ENCODE results near the gene SLC7A1.

SLC7A1 gene

DNA sequence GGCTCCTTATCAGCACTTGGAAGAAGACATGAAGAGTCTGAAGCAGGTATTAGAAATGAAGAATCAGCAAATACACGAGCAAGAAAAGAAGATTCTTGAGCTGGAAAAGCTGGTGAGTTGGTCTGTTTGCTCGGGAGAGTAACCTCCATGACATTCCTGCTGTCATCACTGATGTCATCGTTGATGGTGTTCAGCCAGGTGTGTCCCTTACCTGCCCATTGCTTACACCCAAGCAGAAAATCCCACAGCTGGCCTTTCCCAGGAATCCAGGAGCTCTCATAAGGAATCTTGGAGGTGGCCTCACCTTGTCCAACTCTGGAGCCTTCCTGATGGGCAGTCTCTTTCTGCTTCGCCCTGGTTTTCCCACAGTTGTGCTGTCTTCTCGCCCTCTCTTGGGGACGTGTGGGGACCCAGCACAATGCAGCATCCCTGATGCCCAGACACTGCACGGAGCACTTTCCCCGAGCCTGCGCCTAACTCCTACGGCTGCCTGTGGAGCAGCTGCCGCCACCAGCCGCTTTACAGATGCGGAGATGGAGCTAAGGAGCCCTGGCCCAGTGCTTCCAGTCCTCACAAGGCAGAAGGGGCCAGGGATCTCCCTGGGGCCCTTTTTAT, 97.0 kb downstream of the SLC7A1 start:
- in situ Hi-C loops (cut with MboI; ENCODE audit: low sequenced_read_pairs): no loop called here

DNA sequence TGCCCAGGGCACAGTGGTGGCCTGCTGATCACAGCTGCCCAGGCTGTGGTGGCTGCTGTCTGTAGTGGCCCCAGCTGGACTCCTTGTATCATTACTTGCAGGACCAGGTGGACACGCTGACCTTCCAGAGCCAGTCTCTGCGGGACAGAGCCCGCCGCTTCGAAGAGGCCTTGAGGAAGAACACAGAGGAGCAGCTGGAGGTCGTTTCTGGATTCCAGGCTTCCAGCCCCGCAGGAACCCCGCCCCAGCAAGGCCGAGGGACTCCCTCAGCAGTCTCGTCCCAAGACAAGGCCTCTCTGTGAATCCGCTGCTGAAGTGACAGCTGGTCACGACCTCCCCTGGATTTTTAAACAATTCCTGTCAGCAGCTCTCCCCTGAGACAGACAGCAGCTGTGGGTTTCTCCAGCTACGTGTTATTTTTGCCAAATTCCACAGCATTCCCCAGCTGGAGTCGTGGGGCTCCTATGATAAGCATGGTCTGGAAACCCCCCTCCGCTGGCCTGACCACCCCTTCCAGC, 98.3 kb downstream of the SLC7A1 start:
- in situ Hi-C loops (cut with MboI; ENCODE audit: low sequenced_read_pairs): no loop called here

DNA sequence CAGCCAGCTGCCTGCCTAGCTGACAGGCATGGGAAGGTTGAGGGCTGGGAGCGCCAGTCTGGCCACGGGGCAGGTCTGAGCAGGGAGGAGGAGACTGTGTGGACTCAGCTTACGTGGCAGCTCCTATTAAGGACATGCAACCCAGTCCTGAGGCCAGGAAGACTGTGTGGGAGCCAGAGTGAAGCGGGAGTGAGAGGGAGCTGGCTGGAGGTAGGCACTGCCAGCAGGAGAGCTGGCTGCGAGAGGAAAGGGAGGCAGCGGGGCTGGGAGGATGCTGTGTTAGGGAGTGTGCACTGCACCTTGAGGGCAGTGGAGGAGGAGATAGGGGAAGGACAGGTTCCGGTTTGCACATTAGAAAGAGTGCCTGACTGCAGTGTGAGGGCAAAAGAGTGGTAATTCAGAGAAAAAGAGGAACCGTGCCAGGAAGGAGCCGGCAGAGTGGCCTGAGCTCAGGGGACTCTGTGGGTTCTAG, 99.2 kb downstream of the SLC7A1 start:
- in situ Hi-C loops (cut with MboI; ENCODE audit: low sequenced_read_pairs): no loop called here

DNA sequence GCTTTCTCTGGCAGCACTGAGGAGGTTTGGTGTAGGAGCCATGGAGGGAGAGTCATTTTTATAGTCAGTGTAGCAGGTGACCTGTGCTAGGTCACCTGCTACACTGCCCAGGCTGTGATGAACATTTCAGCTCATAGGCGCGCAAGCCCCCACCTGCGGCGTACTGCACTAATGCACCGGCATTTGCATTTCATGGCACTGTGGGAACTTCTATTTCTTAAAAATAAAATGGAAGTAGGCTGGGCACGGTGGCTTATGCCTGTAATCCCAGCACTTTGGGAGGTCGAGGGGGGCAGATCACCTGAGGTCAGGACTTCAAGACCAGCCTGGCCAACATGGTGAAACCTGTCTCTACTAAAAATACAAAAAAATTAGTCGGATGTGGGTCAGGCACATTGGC, 101.0 kb downstream of the SLC7A1 start:
- in situ Hi-C loops (cut with MboI; ENCODE audit: low sequenced_read_pairs): no loop called here

DNA sequence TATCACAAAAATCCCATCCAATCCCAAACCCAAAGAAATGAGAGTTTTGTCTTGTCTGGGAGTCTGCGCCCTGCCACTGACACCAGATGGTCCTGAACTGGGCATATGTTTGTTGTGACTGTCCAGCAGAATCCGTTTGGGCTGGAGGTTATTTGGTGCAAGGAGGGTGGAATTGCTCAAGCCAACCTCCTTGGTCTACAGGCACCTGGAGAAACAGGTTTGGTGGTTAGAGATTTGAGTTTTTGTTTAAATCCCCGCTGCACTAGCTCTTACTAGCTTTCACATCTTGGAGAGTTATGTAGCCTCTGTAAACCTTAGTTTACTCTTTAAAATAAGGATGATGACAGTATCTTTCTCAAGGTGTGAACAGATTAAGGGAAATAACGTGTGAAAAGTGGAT, 101.7 kb downstream of the SLC7A1 start:
- in situ Hi-C loops (cut with MboI; ENCODE audit: low sequenced_read_pairs): no loop called here

DNA sequence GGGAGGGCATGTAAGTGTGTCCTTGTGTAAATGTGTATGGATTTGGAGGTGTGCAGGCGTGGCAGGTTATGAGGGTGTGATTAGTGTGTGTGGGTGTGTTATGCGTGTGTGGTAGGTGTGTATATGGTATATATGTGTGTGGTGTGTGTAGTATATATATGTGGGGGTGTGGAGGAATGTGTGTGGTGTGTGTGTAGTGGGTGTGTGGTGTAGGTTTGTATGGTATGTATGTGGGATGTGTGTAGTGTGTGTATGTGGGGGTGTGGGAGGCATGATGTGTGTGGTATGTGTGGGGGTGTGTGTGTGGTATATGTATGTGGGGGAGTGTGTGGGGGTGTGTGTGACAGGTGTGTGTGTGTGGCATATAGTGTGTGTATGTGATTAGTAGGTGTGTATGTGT, 104.2 kb downstream of the SLC7A1 start:
- in situ Hi-C loops (cut with MboI; ENCODE audit: low sequenced_read_pairs): no loop called here

DNA sequence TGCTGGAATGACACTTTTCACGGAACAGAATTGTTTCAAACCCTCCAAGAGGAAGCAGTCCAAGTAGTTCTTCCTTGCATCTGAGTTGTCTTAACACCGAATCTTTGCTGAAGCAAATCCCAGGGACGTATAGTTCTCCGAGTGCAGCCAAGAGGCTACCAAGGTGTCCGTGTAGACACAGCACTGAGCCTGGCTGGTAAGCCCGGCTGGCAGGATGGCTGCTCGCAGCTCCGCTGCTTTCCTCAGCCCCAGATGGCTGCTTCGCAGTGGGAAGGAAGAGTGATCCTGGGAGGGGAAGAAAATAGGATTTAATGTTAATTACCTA, 105.0 kb downstream of the SLC7A1 start:
- in situ Hi-C loops (cut with MboI; ENCODE audit: low sequenced_read_pairs): no loop called here

DNA sequence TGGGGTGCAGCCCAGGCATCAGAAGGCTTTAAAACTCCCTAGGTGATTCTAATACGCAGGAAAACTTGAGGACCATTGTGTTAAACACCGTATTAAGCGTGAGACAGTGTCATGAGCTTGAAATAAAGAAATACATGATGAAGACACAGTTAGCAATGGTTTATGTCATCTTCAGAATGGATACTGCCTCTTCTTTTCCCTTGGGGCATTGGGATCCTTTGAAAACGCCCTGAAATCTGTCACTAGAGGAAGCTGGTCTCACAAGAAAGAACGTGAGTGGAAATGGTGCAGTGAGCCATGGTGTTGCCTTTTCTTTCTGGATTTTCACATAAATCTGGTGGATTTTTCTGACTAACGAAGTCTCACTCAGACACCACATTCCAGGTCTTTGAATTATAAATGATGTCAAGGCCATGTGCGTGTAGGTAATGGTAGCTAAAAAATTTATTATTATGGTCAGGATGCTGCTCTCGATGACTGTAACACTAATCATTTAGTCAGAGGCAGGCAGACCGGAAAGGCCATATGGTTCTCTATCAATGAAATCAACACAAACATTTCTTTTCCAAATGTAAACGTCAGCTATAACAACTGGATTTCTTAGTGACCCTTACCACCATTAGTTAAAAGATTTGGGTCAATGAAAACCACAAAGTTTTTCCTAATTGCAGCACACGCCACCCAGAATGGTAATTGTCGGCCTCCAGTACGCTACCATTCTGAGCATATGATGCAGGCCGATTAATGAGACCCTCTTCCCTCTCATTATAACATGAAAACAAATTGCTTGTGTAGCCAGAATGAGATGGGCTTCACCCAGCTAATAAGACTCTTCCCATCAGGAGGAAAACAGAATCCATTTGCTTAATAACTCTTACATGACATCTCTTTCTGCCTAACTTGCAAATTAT, 105.6 kb downstream of the SLC7A1 start:
- in situ Hi-C loops (cut with MboI; ENCODE audit: low sequenced_read_pairs): no loop called here

DNA sequence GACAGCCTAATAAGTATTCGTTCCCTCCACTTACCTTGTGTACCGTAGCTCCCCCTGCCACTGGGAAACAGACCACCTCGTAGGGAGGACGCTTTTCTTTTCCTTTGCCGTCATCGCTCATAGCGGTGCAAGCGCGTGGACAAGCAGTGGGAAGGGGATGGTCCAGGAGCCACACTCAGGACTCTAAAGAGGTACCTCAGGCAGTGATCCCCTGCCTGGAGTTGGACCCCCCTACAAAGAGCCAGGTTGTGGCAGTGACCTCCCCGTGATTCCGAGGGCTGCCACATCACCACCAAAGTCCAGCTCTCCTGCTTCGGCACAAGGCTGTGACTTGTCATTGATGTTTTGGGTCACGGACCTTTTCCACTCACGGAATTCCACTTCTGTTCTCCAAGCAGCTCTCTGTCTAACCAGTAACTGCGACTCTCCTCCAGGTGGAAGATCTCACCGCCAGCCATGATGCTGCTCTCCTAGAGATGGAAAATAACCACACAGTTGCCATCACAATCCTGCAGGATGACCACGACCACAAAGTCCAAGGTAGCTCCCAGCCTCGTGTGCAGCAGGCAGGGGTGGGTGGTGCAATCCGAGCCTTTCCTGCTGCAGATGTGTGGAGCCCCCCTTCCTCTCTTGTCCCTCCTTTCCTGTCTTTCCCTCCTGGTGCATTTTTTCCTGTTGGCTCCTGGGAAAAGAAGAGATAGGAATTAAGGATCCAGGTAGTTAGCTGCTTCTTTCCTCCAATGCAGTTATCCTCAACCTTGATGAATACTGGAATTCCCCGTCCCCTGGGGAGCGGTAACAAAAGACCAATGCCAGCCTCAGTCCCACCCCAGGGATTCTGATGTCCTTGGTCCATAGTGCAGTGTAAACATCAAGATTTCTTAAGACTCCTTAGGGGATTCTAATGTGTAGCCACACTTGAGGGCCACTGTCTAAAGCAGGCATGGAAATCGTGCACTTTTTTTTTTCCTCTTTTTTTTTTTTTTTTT, 107.7 kb downstream of the SLC7A1 start:
- in situ Hi-C loops (cut with MboI; ENCODE audit: low sequenced_read_pairs): no loop called here

DNA sequence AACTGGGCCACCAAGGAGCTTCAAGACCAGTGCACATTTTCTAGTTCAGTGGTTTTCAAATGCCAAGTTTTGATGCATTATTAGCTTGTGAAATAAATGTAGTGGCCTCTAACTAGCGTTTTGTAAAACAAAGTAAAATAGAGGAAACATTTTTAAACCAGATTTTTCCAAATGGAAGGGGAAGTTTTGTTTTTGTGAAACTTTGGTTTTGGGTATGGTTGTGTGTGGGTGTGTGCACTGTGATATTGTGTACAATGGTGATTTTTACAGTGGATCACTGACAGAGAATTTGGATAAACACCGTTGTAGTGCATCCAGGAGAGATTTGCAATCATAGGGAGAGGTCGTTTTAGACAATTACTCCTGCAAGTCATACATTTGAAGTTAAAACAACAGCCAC, 108.9 kb downstream of the SLC7A1 start:
- in situ Hi-C loops (cut with MboI; ENCODE audit: low sequenced_read_pairs): no loop called here

DNA sequence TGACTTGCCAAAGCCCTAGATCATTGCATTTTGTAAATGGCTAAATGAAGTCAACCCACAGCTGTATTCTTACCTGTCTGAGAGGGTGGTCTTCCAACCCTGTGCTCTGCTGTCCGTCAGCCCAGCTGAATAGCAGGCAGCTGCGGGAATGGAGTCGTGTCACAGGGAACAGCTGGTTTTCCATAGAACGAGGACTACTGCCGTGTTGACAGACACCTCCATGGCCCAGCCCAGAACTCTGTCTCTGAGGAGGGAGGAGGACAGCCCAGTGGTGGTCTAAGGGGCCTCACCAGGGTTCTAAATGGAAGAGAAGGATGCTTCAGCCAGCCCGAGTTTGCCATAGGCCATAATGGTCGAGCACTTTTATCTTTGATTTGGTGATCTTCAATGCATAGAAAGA, 110.7 kb downstream of the SLC7A1 start:
- in situ Hi-C loops (cut with MboI; ENCODE audit: low sequenced_read_pairs): no loop called here

DNA sequence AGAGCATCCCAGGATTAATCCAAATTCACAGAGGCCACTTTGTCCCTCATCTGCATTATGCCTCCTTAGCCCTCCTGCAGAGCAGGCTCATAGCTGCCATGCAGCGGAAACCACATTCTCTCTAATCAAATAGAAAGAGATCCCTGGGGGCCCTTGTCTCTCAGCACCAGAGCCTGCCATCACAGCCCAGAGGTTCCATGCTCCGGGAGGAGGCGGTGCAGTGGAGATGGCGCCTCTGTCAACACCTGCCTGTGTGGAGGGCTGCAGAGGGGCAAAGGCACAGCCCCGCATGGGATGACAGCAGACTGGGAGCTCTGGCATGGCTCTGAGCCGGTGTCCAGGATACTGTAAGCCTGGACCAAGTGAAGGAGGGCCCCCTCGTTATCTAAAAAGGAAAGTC, 111.3 kb downstream of the SLC7A1 start:
- in situ Hi-C loops (cut with MboI; ENCODE audit: low sequenced_read_pairs): no loop called here

DNA sequence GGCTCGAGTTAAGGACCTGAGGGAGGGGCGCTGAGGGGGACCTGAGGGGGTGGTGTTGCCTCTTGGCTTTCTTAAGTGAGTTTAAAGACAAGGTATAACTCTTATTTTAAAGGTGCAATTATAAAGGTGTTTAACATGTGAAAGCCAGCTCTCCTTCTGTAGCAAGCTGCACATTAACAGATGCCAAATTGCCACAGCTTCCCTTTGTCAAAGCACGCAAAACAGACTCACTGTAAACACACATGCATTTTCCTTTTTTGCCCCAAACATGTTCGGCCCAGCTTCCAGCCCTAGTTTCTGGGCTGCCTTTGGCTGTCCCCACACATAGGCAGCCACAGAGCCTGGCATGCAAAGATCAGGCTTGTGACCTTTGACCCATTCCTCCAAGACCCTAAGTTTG, 111.9 kb downstream of the SLC7A1 start:
- in situ Hi-C loops (cut with MboI; ENCODE audit: low sequenced_read_pairs): no loop called here

DNA sequence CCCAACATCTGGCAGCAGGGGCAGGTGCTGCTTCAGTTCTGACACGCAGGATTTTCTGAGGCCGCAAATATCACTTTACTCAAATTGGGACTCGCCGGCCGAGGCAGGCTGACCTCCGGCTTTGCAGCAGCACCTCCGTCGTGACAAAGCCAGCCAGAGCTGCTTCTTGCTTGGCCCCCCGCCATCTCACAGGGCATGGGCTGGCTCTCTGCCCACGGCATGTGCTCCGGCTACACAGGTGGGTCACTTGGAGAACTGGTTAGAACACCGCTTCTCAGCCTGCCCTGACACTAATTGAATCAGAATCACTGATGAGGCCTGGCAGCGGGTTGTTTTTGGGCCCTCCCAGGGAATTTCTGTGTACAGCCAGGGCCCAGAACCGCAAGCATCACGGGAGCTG, 112.3 kb downstream of the SLC7A1 start:
- in situ Hi-C loops (cut with MboI; ENCODE audit: low sequenced_read_pairs): no loop called here

DNA sequence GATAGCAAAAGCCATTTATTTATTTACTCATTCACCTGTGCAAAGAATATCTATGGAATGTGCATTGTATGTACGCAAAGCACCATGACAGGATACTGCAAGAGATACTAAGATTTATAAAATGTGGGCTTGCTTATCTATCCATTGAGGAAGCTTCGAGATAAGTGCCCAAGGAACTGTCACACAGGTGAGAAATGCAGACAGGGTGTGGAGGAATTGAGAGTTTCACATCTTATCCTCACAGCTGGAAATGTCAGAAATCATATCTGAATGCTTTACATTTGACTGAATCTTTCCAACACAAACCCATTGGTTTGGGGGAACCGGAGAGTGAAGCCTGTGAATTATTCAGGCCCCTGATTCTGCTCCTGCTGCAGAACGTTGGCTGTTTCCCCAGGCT, 113.0 kb downstream of the SLC7A1 start:
- in situ Hi-C loops (cut with MboI; ENCODE audit: low sequenced_read_pairs): no loop called here

DNA sequence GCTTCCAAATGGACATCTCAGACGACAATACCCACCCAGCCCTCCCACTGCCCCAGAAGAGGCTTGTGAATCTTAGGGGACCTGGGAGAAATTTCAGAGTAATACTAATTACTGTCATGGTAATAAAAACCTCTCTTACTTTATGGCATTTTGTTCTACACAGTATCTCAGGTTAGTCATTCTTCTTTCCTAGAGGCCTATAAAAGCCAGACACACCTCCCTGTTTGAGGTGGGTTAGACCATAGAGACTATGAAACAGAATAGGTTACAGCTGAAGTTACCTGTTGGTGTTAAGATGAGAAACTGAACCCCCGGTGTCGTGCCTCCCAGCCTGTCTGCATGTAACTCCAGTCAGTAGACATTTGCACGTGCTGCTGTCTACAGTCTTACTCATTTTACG, 113.9 kb downstream of the SLC7A1 start:
- in situ Hi-C loops (cut with MboI; ENCODE audit: low sequenced_read_pairs): no loop called here

DNA sequence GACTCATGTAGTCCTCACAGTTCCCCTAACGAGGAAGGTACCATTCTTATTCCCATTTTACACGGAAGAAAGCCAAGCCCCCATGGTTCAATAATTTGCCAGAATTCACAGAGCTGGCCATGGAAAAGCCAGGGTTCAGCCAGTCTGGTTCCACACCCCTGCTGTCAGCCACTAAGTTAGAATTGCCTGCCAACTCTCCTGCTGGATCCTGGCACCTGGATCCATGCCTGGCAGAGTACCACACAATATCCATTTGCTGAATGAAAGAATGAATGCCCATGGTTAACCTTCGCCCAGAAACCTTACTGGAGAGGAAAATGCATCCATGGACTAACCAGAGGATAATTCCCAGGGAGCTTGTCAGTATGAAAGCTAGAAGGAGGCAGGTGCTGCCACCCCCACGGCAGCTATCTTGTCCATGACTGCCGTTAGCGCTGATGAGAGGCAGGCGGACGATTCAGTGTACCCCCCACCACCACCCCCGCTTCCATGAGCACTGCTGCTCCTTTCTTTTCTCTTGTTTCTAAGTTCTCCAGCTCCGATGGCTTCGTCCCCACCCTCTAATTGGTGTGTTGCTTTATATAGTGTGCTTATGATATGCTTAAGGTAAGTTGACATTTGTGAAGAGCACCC, 114.5 kb downstream of the SLC7A1 start:
- in situ Hi-C loops (cut with MboI; ENCODE audit: low sequenced_read_pairs): no loop called here

DNA sequence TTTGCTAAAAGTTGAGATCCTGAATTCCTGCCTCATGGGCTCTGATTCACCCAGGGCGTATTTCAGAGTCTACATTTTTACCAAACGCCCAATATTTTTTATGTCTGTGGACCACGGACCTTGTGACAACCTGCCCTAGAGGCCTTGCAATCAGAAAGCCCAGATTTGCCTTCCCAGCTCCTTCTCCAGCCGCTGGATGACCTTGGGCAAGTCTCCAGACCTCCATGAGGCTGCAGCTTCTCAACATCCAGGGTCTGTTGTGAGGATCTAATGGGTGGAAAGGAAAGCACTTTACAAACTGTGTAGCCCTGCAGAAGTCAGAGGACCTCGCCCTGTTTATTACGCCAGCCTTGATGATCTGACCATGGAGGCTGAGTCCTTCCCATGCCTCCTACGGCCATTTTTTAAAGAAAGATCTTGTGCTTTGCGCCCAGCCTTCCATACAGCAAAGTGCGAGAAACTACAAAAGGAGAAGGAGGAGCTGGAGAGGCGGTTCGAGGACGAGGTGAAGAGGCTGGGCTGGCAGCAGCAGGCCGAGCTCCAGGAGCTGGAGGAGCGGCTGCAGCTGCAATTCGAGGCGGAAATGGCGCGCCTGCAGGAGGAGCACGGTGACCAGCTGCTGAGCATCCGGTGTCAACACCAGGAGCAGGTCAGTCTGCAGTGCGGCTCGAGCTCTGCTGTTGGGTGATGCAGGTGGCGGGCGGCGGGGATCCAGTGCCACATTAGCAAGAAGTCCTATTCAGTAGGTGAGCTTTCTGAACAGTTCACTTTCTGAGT, 115.6 kb downstream of the SLC7A1 start:
- in situ Hi-C loops (cut with MboI; ENCODE audit: low sequenced_read_pairs): no loop called here

DNA sequence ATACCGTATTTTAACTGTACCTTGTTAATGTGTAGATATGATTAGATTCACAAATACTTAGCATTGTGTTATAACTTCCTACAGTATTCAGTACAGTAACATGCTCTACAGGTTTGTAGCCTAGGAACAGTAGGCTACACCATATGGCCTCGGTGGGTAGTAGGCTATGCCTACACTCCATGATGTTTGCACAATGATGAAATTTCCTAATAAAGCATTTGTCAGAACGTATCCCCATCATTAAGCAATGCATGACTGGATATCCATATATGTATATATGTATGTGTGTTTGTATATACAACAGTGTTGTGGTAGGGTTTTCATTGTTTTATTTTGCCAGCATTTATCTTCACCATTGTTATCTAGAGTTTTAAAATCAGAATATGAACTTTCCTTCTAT, 119.4 kb downstream of the SLC7A1 start:
- in situ Hi-C loops (cut with MboI; ENCODE audit: low sequenced_read_pairs): no loop called here

DNA sequence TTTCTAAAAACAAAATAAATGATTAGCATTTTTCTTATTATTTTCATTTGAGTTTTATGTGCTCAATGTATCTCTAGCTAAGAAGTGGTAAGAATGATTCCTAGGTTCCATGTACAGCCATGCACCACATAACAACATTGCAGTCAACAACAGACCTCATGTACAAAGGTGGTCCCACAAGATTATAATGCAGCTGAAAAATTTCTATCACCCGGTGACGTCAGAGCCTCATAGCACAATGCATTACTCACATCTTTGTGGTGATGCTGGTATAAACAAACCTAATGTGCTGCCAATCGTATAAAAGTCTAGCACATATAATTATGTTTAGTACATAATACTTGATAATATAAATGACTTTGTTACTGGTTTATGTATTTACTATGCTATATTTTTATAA, 120.5 kb downstream of the SLC7A1 start:
- in situ Hi-C loops (cut with MboI; ENCODE audit: low sequenced_read_pairs): no loop called here
